OCI-LY7 (cell line): Measurements from ENCODE around the gene CATSPER3. TPM values are rescaled to one million over a fixed set of nuclear protein-coding genes. Genes with fewer than 3 reads are reported as not detected.

Experiments
- BruUV-seq: library from RNA; stranded (reverse); fragments of 400-500 nt; replicated peaks from 2 replicates; lab custom pipeline; 2021; lab: Mats Ljungman, UMichigan
- CTCF ChIA-PET: fragments of 300-600 bp; sonication (Branson Sonifier 250); formaldehyde crosslinking; loops from one replicate; lab custom pipeline; 2022; ENCODE audit warnings: antibody characterized with exemption; ENCODE audit not compliant: unreplicated experiment; lab: Charles Lee
- POLR2A ChIA-PET: fragments of 300-600 bp; sonication (Branson Sonifier 250); formaldehyde crosslinking; loops from one replicate; lab custom pipeline; 2022; ENCODE audit warnings: antibody characterized with exemption; lab: Charles Lee
- DNase-seq: peaks from one replicate; pipeline ENCODE4 v3.0.0-alpha.2; 2015; ENCODE audit warnings: low spot score
- H2AFZ ChIP-seq: fragments of 200-600 bp; sonication (generic), shearing (Covaris generic); 2 replicates; pipeline ENCODE4 v1.6.1; 2014; ENCODE audit warnings: mild to moderate bottlenecking, antibody characterized with exemption, low read length, moderate library complexity
- H3K27ac ChIP-seq: fragments of 200-600 bp; sonication (generic); 2 replicates; pipeline ENCODE4 v1.5.1; 2014; ENCODE audit warnings: mixed run types, low read depth, mild to moderate bottlenecking, moderate library complexity, low read length, inconsistent platforms; ENCODE audit not compliant: poor library complexity, severe bottlenecking
- H3K36me3 ChIP-seq: fragments of 200-600 bp; sonication (generic); 2 replicates; pipeline ENCODE4 v1.6.1; 2014; ENCODE audit warnings: mild to moderate bottlenecking, antibody characterized with exemption, low read length, moderate library complexity, mixed read lengths; ENCODE audit not compliant: insufficient read depth
- H3K4me1 ChIP-seq: fragments of 200-600 bp; sonication (generic); 2 replicates; pipeline ENCODE4 v1.5.1; 2014; ENCODE audit warnings: mild to moderate bottlenecking, low read length; ENCODE audit not compliant: insufficient read depth, poor library complexity, severe bottlenecking
- H3K4me2 ChIP-seq: fragments of 200-600 bp; sonication (generic); 2 replicates; pipeline ENCODE4 v1.6.1; 2014; ENCODE audit warnings: mild to moderate bottlenecking, low read length
- H3K4me3 ChIP-seq: fragments of 200-600 bp; sonication (generic); 2 replicates; pipeline ENCODE4 v1.5.1; 2014; ENCODE audit warnings: mild to moderate bottlenecking, low read depth, low read length; ENCODE audit not compliant: poor library complexity, severe bottlenecking
- H3K79me2 ChIP-seq: fragments of 200-600 bp; sonication (generic); 2 replicates; pipeline ENCODE4 v1.6.1; 2016; ENCODE audit warnings: low read depth, mild to moderate bottlenecking, low read length, moderate library complexity, mixed read lengths; ENCODE audit not compliant: insufficient read depth
- H3K9me2 ChIP-seq: fragments of 200-600 bp; sonication (generic); 2 replicates; pipeline ENCODE4 v1.6.1; 2016; ENCODE audit warnings: mild to moderate bottlenecking, low read length, mixed read lengths; ENCODE audit not compliant: insufficient read depth
- H3K9me3 ChIP-seq: fragments of 200-600 bp; sonication (generic); 2 replicates; pipeline ENCODE4 v1.6.1; 2014; ENCODE audit warnings: mild to moderate bottlenecking, mixed run types, low read length, mixed read lengths
- H4K20me1 ChIP-seq: fragments of 200-600 bp; sonication (generic); 2 replicates; pipeline ENCODE4 v1.6.1; 2014; ENCODE audit warnings: mild to moderate bottlenecking, antibody characterized with exemption, low read length, moderate library complexity, mixed read lengths; ENCODE audit not compliant: insufficient read depth
- CTCF ChIP-seq: fragments of 200-600 bp; sonication (generic); conservative IDR thresholded peaks from 2 replicates; pipeline ENCODE4 v1.5.1; 2014; ENCODE audit warnings: mild to moderate bottlenecking, antibody characterized with exemption, low read length, moderate library complexity, mixed read lengths
- EZH2phosphoT487 ChIP-seq: fragments of 200-600 bp; sonication (generic); IDR thresholded peaks from 2 replicates; pipeline ENCODE4 v1.6.1; 2018; ENCODE audit warnings: low read depth, borderline replicate concordance, mild to moderate bottlenecking, mixed run types, antibody characterized with exemption, low read length, moderate library complexity, mixed read lengths
- intact Hi-C: fragments of 100-400 bp; cut with micrococcal nuclease; formaldehyde crosslinking; loops from one replicate; pipeline ENCODE4 v1.10.0; 2022; ENCODE audit not compliant: unreplicated experiment
- total RNA-seq, 2 experiments: library from RNA; depleted of rRNA in 1 of 2; stranded (reverse); fragments of >200 nt in 1 of 2; shearing (Covaris generic) in 1 of 2; gene quantifications; 2 replicates each; pipeline ENCODE4 v1.2.3, GENCODE V29; 2014 to 2022

The CATSPER3 gene
- total RNA-seq, 2 experiments from 2014 or later: 0.61 TPM; not detected in 1

- ChIA-PET POLR2A (interaction anchor here (1.4 to 2.1 kb wide), 3 partner anchors 11 to 20 kb away, joined by 6 to 8 read pairs (median 7); no protein-coding TSS in a partner anchor), CTCF (interaction anchor here (1.0 kb wide), 1 partner anchor 14 kb away, joined by 3 read pairs; no protein-coding TSS in a partner anchor)
- DNase-seq: peak; percentile 90
- peaks cover 33% of the 10 kb centered on the region for H3K36me3 ChIP-seq
- H4K20me1 ChIP-seq: peaks cover 16% of the 10 kb centered on the region; the same call in 1 of the 2 replicates
- peak overlapping the region; percentile 84 for H3K4me3 ChIP-seq
- H3K4me1 ChIP-seq: peaks cover 50% of the 10 kb centered on the region
- TSS peak; percentile 75 for BruUV-seq
- H3K4me2 ChIP-seq: peak overlapping the region; percentile 98
- TF ChIP-seq EZH2phosphoT487: no peak
- no peak for TF ChIP-seq CTCF
- H2AFZ ChIP-seq: peak overlapping the region; percentile 45; the same call in 1 of the 2 replicates
- H3K9me2 ChIP-seq: no peaks in the 10 kb centered on the region
- peaks cover 53% of the 10 kb centered on the region for H3K79me2 ChIP-seq
- H3K27ac ChIP-seq: peak overlapping the region; percentile 80
- intact Hi-C loops: loop anchor here (5.0 to 10.0 kb wide), 4 partner anchors 127 to 2002 kb away; partner anchors contain the start of genes JADE2 and PCBD2
- no peaks in the 10 kb centered on the region for H3K9me3 ChIP-seq
Observed at GRCh38 chr5:135034236-135034962, 66.7 kb downstream of the CATSPER3 start.

- no peaks in the 10 kb centered on the region for H3K9me3 ChIP-seq
- ChIA-PET CTCF (interaction anchor here (1.0 kb wide), 1 partner anchor 13 kb away, joined by 3 read pairs; no protein-coding TSS in a partner anchor), POLR2A (interaction anchor here (0.9 to 2.1 kb wide), 4 partner anchors 11 to 19 kb away, joined by 3 to 8 read pairs (median 6); no protein-coding TSS in a partner anchor)
- no peaks in the 10 kb centered on the region for H3K9me2 ChIP-seq
- H3K4me1 ChIP-seq: peaks cover 56% of the 10 kb centered on the region
- peaks cover 45% of the 10 kb centered on the region for H3K79me2 ChIP-seq
- TF ChIP-seq CTCF (no peak), EZH2phosphoT487 (no peak)
- DNase-seq: no peak
- peak overlapping the region; percentile 80 for H3K27ac ChIP-seq
- H3K4me3 ChIP-seq: peak overlapping the region; percentile 84
- no TSS peak for BruUV-seq
- H3K36me3 ChIP-seq: peaks cover 26% of the 10 kb centered on the region; the same call in 1 of the 2 replicates
- H3K4me2 ChIP-seq: peak overlapping the region; percentile 98
- H4K20me1 ChIP-seq: peaks cover 16% of the 10 kb centered on the region; the same call in 1 of the 2 replicates
- intact Hi-C loops: loop anchor here (5.0 to 10.0 kb wide), 4 partner anchors 128 to 2003 kb away; partner anchors contain the start of genes JADE2 and PCBD2
- H2AFZ ChIP-seq: peak overlapping the region; percentile 45; the same call in 1 of the 2 replicates
Observed at GRCh38 chr5:135034963-135035677, 67.4 kb downstream of the CATSPER3 start.
